Nephron (organoid): ENCODE measurements around the gene C1orf21.

Source experiments
- H3K27ac Mint-ChIP-seq, 3 experiments: 2 replicates each; pipeline ENCODE4 v1.8.0; 2020; ENCODE audit warnings: mixed read lengths in 3 of 3, mild to moderate bottlenecking in 2 of 3, moderate library complexity in 1 of 3
- H3K27me3 Mint-ChIP-seq: 2 replicates; pipeline ENCODE4 v1.8.0; 2021; ENCODE audit warnings: low read depth, mild to moderate bottlenecking, moderate library complexity, mixed read lengths
- H3K36me3 Mint-ChIP-seq: 2 replicates; pipeline ENCODE4 v1.8.0; 2020; ENCODE audit warnings: low read depth, mixed read lengths
- H3K4me1 Mint-ChIP-seq: 2 replicates; pipeline ENCODE4 v1.8.0; 2020; ENCODE audit warnings: mixed read lengths
- H3K4me3 Mint-ChIP-seq, 3 experiments: 2 replicates each; pipeline ENCODE4 v1.8.0; 2020; ENCODE audit warnings: mild to moderate bottlenecking in 3 of 3, mixed read lengths in 3 of 3, moderate library complexity in 2 of 3
- H3K9me3 Mint-ChIP-seq: 2 replicates; pipeline ENCODE4 v1.8.0; 2020; ENCODE audit warnings: mixed read lengths
- CTCF ChIP-seq, 3 experiments: fragments of 200-600 bp; sonication (generic); IDR thresholded peaks; one replicate each; pipeline ENCODE4 v1.5.0; 2021; ENCODE audit warnings: antibody characterized with exemption in 3 of 3; ENCODE audit not compliant: unreplicated experiment in 3 of 3

The C1orf21 gene

GRCh38 chr1:184503221-184503749 lies 116.5 kb downstream of the C1orf21 start:
- no peak for TF ChIP-seq CTCF (IDR thresholded peaks at IDR 0.05; ENCODE audit: unreplicated experiment in 3 of 3)
- Mint-ChIP-seq H3K27me3 (no peaks in the 10 kb centered on the region), H3K27ac (no peak overlapping the region), H3K4me3 (no peak overlapping the region), H3K36me3 (no peaks in the 10 kb centered on the region), H3K4me1 (peaks cover 27% of the 10 kb centered on the region), H3K9me3 (no peaks in the 10 kb centered on the region)

- Mint-ChIP-seq H3K27me3 (no peaks in the 10 kb centered on the region), H3K36me3 (no peaks in the 10 kb centered on the region), H3K4me1 (peaks cover 33% of the 10 kb centered on the region)
These were observed 117.5 kb downstream of the C1orf21 start for GRCh38 chr1:184504040-184504954.

GRCh38 chr1:184504955-184505338 lies 118.1 kb downstream of the C1orf21 start:
- H3K9me3 Mint-ChIP-seq: no peaks in the 10 kb centered on the region
- no peak overlapping the region for H3K27ac Mint-ChIP-seq
- no peaks in the 10 kb centered on the region for H3K27me3 Mint-ChIP-seq
- H3K36me3 Mint-ChIP-seq: no peaks in the 10 kb centered on the region
- TF ChIP-seq CTCF (IDR thresholded peaks at IDR 0.05; ENCODE audit: unreplicated experiment in 3 of 3): no peak
- H3K4me3 Mint-ChIP-seq: peak overlapping the region in 1 of 3 experiments; percentile 4
- H3K4me1 Mint-ChIP-seq: peaks cover 33% of the 10 kb centered on the region

More at GRCh38 chr1:184504040-184504954, 117.5 kb downstream of the C1orf21 start:
- peak overlapping the region in 1 of 3 experiments; percentile 4 for H3K4me3 Mint-ChIP-seq
- no peak for TF ChIP-seq CTCF (IDR thresholded peaks at IDR 0.05; ENCODE audit: unreplicated experiment in 3 of 3)
- no peaks in the 10 kb centered on the region for H3K9me3 Mint-ChIP-seq
- H3K27ac Mint-ChIP-seq: no peak overlapping the region

- H3K4me1 Mint-ChIP-seq: peaks cover 33% of the 10 kb centered on the region
- peaks cover 3% of the 10 kb centered on the region for H3K36me3 Mint-ChIP-seq
- H3K27me3 Mint-ChIP-seq: no peaks in the 10 kb centered on the region
- TF ChIP-seq CTCF (IDR thresholded peaks at IDR 0.05; ENCODE audit: unreplicated experiment in 3 of 3): no peak
- H3K27ac Mint-ChIP-seq: no peak overlapping the region
- H3K4me3 Mint-ChIP-seq: no peak overlapping the region
- H3K9me3 Mint-ChIP-seq: no peaks in the 10 kb centered on the region
These were observed 119.7 kb downstream of the C1orf21 start for GRCh38 chr1:184506481-184506880.

- H3K36me3 Mint-ChIP-seq: peaks cover 5% of the 10 kb centered on the region
- H3K4me3 Mint-ChIP-seq: no peak overlapping the region
- H3K9me3 Mint-ChIP-seq: no peaks in the 10 kb centered on the region
- TF ChIP-seq CTCF (IDR thresholded peaks at IDR 0.05; ENCODE audit: unreplicated experiment in 3 of 3): no peak
- peaks cover 33% of the 10 kb centered on the region for H3K4me1 Mint-ChIP-seq
- H3K27me3 Mint-ChIP-seq: no peaks in the 10 kb centered on the region
- peak overlapping the region; percentile 17 to 52 (median 39) for H3K27ac Mint-ChIP-seq
These were observed 120.3 kb downstream of the C1orf21 start for GRCh38 chr1:184507165-184507564.
